ENCODE measurements around the gene PIK3IP1. TPM values are rescaled to one million over a fixed set of nuclear protein-coding genes. Genes with fewer than 3 reads are reported as not detected.

Gene PIK3IP1
- polyA plus RNA-seq, 3 donors = 11.3 to 14.9 (median 14.5) TPM

- DNase-seq = no peak
These were observed 9.4 kb downstream of the PIK3IP1 start for GRCh38 chr22:31282748-31283468.

GRCh38 chr22:31281733-31282132 lies 10.6 kb downstream of the PIK3IP1 start:
- DNase-seq = no peak

GRCh38 chr22:31279821-31280505 lies 12.3 kb downstream of the PIK3IP1 start:
- DNase-seq = no peak

- DNase-seq = no peak
These were observed 13.0 kb downstream of the PIK3IP1 start for GRCh38 chr22:31279327-31279669.

- no peak for DNase-seq
These were observed 13.5 kb downstream of the PIK3IP1 start for GRCh38 chr22:31278626-31279326.

- no peak for DNase-seq
These were observed 14.1 kb downstream of the PIK3IP1 start for GRCh38 chr22:31278151-31278621.

- DNase-seq = no peak
These were observed 14.5 kb downstream of the PIK3IP1 start for GRCh38 chr22:31277741-31278140.

- no peak for DNase-seq
These were observed 15.7 kb downstream of the PIK3IP1 start for GRCh38 chr22:31276426-31277167.

GRCh38 chr22:31275576-31275975 lies 16.7 kb downstream of the PIK3IP1 start:
- no peak for DNase-seq

GRCh38 chr22:31275018-31275417 lies 17.3 kb downstream of the PIK3IP1 start:
- no peak for DNase-seq

GRCh38 chr22:31274017-31274416 lies 18.3 kb downstream of the PIK3IP1 start:
- DNase-seq = no peak

GRCh38 chr22:31272522-31273446 lies 19.5 kb downstream of the PIK3IP1 start:
- DNase-seq = peak; percentile 74

GRCh38 chr22:31271485-31271884 lies 20.8 kb downstream of the PIK3IP1 start:
- DNase-seq = peak; percentile 61

- DNase-seq = no peak
These were observed 21.3 kb downstream of the PIK3IP1 start for GRCh38 chr22:31271026-31271425.

- DNase-seq = no peak
These were observed 22.3 kb downstream of the PIK3IP1 start for GRCh38 chr22:31269892-31270579.

- no peak for DNase-seq
These were observed 24.0 kb downstream of the PIK3IP1 start for GRCh38 chr22:31268281-31268680.

GRCh38 chr22:31263896-31264640 lies 28.2 kb downstream of the PIK3IP1 start:
- DNase-seq = no peak

- peak; percentile 50 for DNase-seq
These were observed 29.8 kb downstream of the PIK3IP1 start for GRCh38 chr22:31262312-31263133.

GRCh38 chr22:31260474-31260856 lies 31.8 kb downstream of the PIK3IP1 start:
- DNase-seq = no peak
